HepG2 (cell line): ENCODE measurements around the gene ALDH16A1. TPM values are rescaled to one million over a fixed set of nuclear protein-coding genes. Genes with fewer than 3 reads are reported as not detected.

Experiments used
- ARID4A ChIP-seq: sonication (generic); formaldehyde crosslinking; IDR thresholded peaks from 2 replicates; pipeline ENCODE4 v1.5.0; 2020; ENCODE audit warnings: mild to moderate bottlenecking, missing genetic modification reagents, borderline replicate concordance
- CAMTA2 ChIP-seq: sonication (generic); formaldehyde crosslinking; IDR thresholded peaks from 2 replicates; pipeline ENCODE4 v1.4.0; 2020; ENCODE audit warnings: mild to moderate bottlenecking, missing genetic modification reagents, borderline replicate concordance
- DNMT1 ChIP-seq: sonication (generic); formaldehyde crosslinking; IDR thresholded peaks from 2 replicates; pipeline ENCODE4 v1.5.1; 2020; ENCODE audit warnings: mild to moderate bottlenecking, missing genetic modification reagents
- EHMT2 ChIP-seq: fragments of 200-600 bp; sonication (generic); IDR thresholded peaks from 2 replicates; pipeline ENCODE4 v1.7.0; 2017; ENCODE audit warnings: antibody characterized with exemption, low read depth, low read length, borderline replicate concordance
- ELF1 ChIP-seq: sonication (generic); formaldehyde crosslinking; IDR thresholded peaks from 2 replicates; pipeline ENCODE4 v1.4.0; 2020; ENCODE audit warnings: missing genetic modification reagents
- GRHL1 ChIP-seq: sonication (generic); formaldehyde crosslinking; conservative IDR thresholded peaks from 2 replicates; pipeline ENCODE4 v1.8.0; 2022; ENCODE audit warnings: missing genetic modification reagents
- HNF1B ChIP-seq: sonication (generic); formaldehyde crosslinking; IDR thresholded peaks from 2 replicates; pipeline ENCODE4 v1.5.1; 2020; ENCODE audit warnings: mild to moderate bottlenecking, moderate library complexity, missing genetic modification reagents
- KLF11 ChIP-seq: IDR thresholded peaks from 2 replicates; pipeline ENCODE4 v1.6.1; 2016; ENCODE audit warnings: missing compliant biosample characterization
- LCORL ChIP-seq, 2 experiments: fragments of 450-650 bp in 1 of 2; sonication (generic) in 1 of 2; formaldehyde crosslinking in 1 of 2; IDR thresholded peaks; 2 replicates each; pipeline versions ENCODE4 v1.5.0 to v1.6.1; 2017 to 2020; ENCODE audit warnings: antibody characterized with exemption in 1 of 2, missing genetic modification reagents in 1 of 2
- MEIS2 ChIP-seq: sonication (generic); formaldehyde crosslinking; IDR thresholded peaks from 2 replicates; pipeline ENCODE4 v1.9.0; 2021; ENCODE audit warnings: mild to moderate bottlenecking, missing genetic modification reagents
- MIER2 ChIP-seq: IDR thresholded peaks from 2 replicates; pipeline ENCODE4 v1.6.1; 2016; ENCODE audit warnings: missing biosample characterization, missing genetic modification reagents
- NBN ChIP-seq: fragments of 450-650 bp; conservative IDR thresholded peaks from 2 replicates; pipeline ENCODE4 v1.6.1; 2017
- SATB2 ChIP-seq: sonication (generic); formaldehyde crosslinking; IDR thresholded peaks from 2 replicates; pipeline ENCODE4 v1.5.0; 2020; ENCODE audit warnings: missing genetic modification reagents
- SOX13 ChIP-seq, 3 experiments: fragments of 450-650 bp in 1 of 3; sonication (generic) in 1 of 3; formaldehyde crosslinking in 1 of 3; IDR thresholded peaks in 2 of 3; conservative IDR thresholded peaks in 1 of 3; 2 replicates each; pipeline versions ENCODE4 v1.5.0 to v1.6.1; 2016 to 2020; ENCODE audit warnings: antibody characterized with exemption in 1 of 3, mild to moderate bottlenecking in 1 of 3, missing compliant biosample characterization in 1 of 3, missing genetic modification reagents in 1 of 3, moderate library complexity in 1 of 3
- SOX5 ChIP-seq: IDR thresholded peaks from 2 replicates; pipeline ENCODE4 v1.6.1; 2016; ENCODE audit warnings: borderline replicate concordance
- THAP11 ChIP-seq: IDR thresholded peaks from 2 replicates; pipeline ENCODE4 v1.6.1; 2016; ENCODE audit warnings: missing biosample characterization, missing genetic modification reagents
- ZFY ChIP-seq: sonication (generic); formaldehyde crosslinking; IDR thresholded peaks from 2 replicates; pipeline ENCODE4 v1.4.0; 2020; ENCODE audit warnings: missing genetic modification reagents
- ZNF17 ChIP-seq: sonication (generic); formaldehyde crosslinking; IDR thresholded peaks from 2 replicates; pipeline ENCODE4 v1.5.0; 2020; ENCODE audit warnings: mild to moderate bottlenecking, missing genetic modification reagents
- ZNF207 ChIP-seq: fragments of 450-650 bp; IDR thresholded peaks from 2 replicates; pipeline ENCODE4 v1.6.1; 2016; ENCODE audit warnings: antibody characterized with exemption, borderline replicate concordance
- ZNF781 ChIP-seq: sonication (generic); formaldehyde crosslinking; IDR thresholded peaks from 2 replicates; pipeline ENCODE4 v1.5.1; 2020; ENCODE audit warnings: borderline replicate concordance, mild to moderate bottlenecking, missing genetic modification reagents; ENCODE audit errors: not compliant biosample characterization
- ZNF792 ChIP-seq: IDR thresholded peaks from 2 replicates; pipeline ENCODE4 v1.6.1; 2016
- polyA plus RNA-seq, 8 experiments: library from polyadenylated mRNA; depleted of rRNA in 3 of 8; stranded (reverse) in 7 of 8; unstranded in 1 of 8; fragments of >200 nt; fragmentation: Illumina TruSeq in 4 of 8; extraction: Trizol in 4 of 8; gene quantifications; 2 replicates each; pipeline versions ENCODE4 v1.2.1 to v1.2.3, GENCODE V29; 2011 to 2016; ENCODE audit warnings: low read depth in 4 of 8, missing spikeins in 1 of 8, mixed read lengths in 1 of 8; ENCODE audit not compliant: insufficient read depth in 1 of 8
- total RNA-seq, 5 experiments: library from RNA; depleted of rRNA; stranded (reverse); fragments of >200 nt; fragmentation: Illumina TruSeq; extraction: Trizol; gene quantifications; 2 replicates each; pipeline ENCODE4 v1.2.3, GENCODE V29; 2016; ENCODE audit warnings: low read depth in 1 of 5

Gene ALDH16A1
- total and polyA plus RNA-seq, 2 of the 13 experiments (the other 11 are each of a cell fraction or from before 2014, with no cell fraction given): 8.4 to 34.9 TPM

GRCh38 chr19:49502866-49503581 lies 50.0 kb downstream of the ALDH16A1 start (continued):
- no peak for TF ChIP-seq CAMTA2 (CRISPR knock-in tag)
- TF ChIP-seq SATB2: no peak
- peak; percentile 19; the same call in 1 of the 2 replicates for TF ChIP-seq ZFY
- TF ChIP-seq MIER2 (CRISPR knock-in tag): no peak
- no peak for TF ChIP-seq ZNF17 (CRISPR knock-in tag)
- no peak for TF ChIP-seq DNMT1 (CRISPR knock-in tag)
- TF ChIP-seq ZNF207: no peak
- TF ChIP-seq ELF1 (CRISPR knock-in tag): no peak
- TF ChIP-seq LCORL (IDR thresholded peaks at IDR 0.05): no peak
- no peak for TF ChIP-seq LCORL (CRISPR knock-in tag; IDR thresholded peaks at IDR 0.05)
- TF ChIP-seq MEIS2: no peak
- TF ChIP-seq ZNF781 (CRISPR knock-in tag): no peak
- TF ChIP-seq SOX5 (CRISPR knock-in tag): peak; percentile 80
- TF ChIP-seq EHMT2: no peak
- TF ChIP-seq NBN: no peak
- no peak for TF ChIP-seq KLF11 (CRISPR knock-in tag)
- no peak for TF ChIP-seq GRHL1 (CRISPR knock-in tag)
- peak; percentile 53; the same call in 1 of the 2 replicates for TF ChIP-seq SOX13 (IDR thresholded peaks at IDR 0.05)
- TF ChIP-seq SOX13 (CRISPR knock-in tag; conservative IDR thresholded peaks at IDR 0.05 in 1 of 2, IDR thresholded peaks at IDR 0.05 in 1 of 2): peak in 1 of 2 experiments; percentile 89; a peak in 2 of 4 replicates
- no peak for TF ChIP-seq HNF1B (CRISPR knock-in tag)
- TF ChIP-seq ZNF792 (CRISPR knock-in tag): no peak
- TF ChIP-seq THAP11 (CRISPR knock-in tag): peak; percentile 23; the same call in 1 of the 2 replicates
- TF ChIP-seq ARID4A: no peak; the same call in 1 of the 2 replicates
